Breast epithelium (tissue), 3 donors: ENCODE results near the gene MSH3.

Experiments
- CTCF ChIP-seq, 3 donors: fragments of 450-650 bp; IDR thresholded peaks; one replicate each; pipeline ENCODE4 v1.5.1; 2016 to 2017; ENCODE audit warnings: antibody characterized with exemption in 3 of 3, mild to moderate bottlenecking in 3 of 3, moderate library complexity in 3 of 3
- POLR2A ChIP-seq: fragments of 450-650 bp; IDR thresholded peaks from one replicate; pipeline ENCODE4 v1.6.1; 2016; ENCODE audit warnings: antibody characterized with exemption, mild to moderate bottlenecking, moderate library complexity

- no peak for TF ChIP-seq CTCF (IDR thresholded peaks at IDR 0.05)
- TF ChIP-seq POLR2A = no peak
Measured at GRCh38 chr5:80884929-80885328, 230.5 kb downstream of the MSH3 start.
